H9 (cell line): ENCODE results near the gene TRAF3IP1. TPM values are rescaled to one million over a fixed set of nuclear protein-coding genes. Genes with fewer than 3 reads are reported as not detected.

Source experiments
- DNase-seq: peaks from one replicate; pipeline ENCODE4 v3.0.0-alpha.2; 2017
- H2AFZ ChIP-seq: one replicate; pipeline ENCODE4 v1.6.1; 2013; ENCODE audit warnings: mild to moderate bottlenecking, low read length, control low read depth, moderate library complexity
- H2AK5ac ChIP-seq: 2 replicates; pipeline ENCODE4 v1.6.1; 2013; ENCODE audit warnings: low read length, control low read depth, mixed read lengths; ENCODE audit not compliant: insufficient read length
- H2BK120ac ChIP-seq: one replicate; pipeline ENCODE4 v1.6.1; 2013; ENCODE audit warnings: low read depth, mild to moderate bottlenecking, low read length, control low read depth, inconsistent platforms; ENCODE audit not compliant: poor library complexity, severe bottlenecking
- H2BK12ac ChIP-seq: 2 replicates; pipeline ENCODE4 v1.6.1; 2013; ENCODE audit warnings: low read length, control low read depth, mixed read lengths, low read depth; ENCODE audit not compliant: insufficient read length
- H2BK15ac ChIP-seq: 2 replicates; pipeline ENCODE4 v1.6.1; 2013; ENCODE audit warnings: low read depth, low read length, control low read depth
- H2BK20ac ChIP-seq: one replicate; pipeline ENCODE4 v1.6.1; 2013; ENCODE audit warnings: low read depth, mild to moderate bottlenecking, low read length, control low read depth, inconsistent platforms; ENCODE audit not compliant: poor library complexity, severe bottlenecking
- H2BK5ac ChIP-seq: 2 replicates; pipeline ENCODE4 v1.6.1; 2013; ENCODE audit warnings: low read length, control low read depth, mixed read lengths; ENCODE audit not compliant: insufficient read length
- H3K14ac ChIP-seq: 2 replicates; pipeline ENCODE4 v1.6.1; 2013; ENCODE audit warnings: low read length, control low read depth; ENCODE audit not compliant: insufficient read depth
- H3K18ac ChIP-seq: 2 replicates; pipeline ENCODE4 v1.6.1; 2013; ENCODE audit warnings: low read depth, mild to moderate bottlenecking, mixed read lengths, low read length, control low read depth; ENCODE audit not compliant: insufficient read length
- H3K23ac ChIP-seq: 2 replicates; pipeline ENCODE4 v1.6.1; 2013; ENCODE audit warnings: low read length, control low read depth, mixed read lengths, low read depth; ENCODE audit not compliant: insufficient read length
- H3K23me2 ChIP-seq: 2 replicates; pipeline ENCODE4 v1.6.1; 2013; ENCODE audit warnings: low read depth, mild to moderate bottlenecking, mixed read lengths, low read length, control low read depth; ENCODE audit not compliant: insufficient read length, poor library complexity, severe bottlenecking
- H3K27ac ChIP-seq: 2 replicates; pipeline ENCODE4 v1.5.1; 2013; ENCODE audit warnings: low read length, control low read depth, mixed read lengths, low read depth; ENCODE audit not compliant: insufficient read length
- H3K27me3 ChIP-seq: 2 replicates; pipeline ENCODE4 v1.6.1; 2013; ENCODE audit warnings: low read length, control low read depth, inconsistent platforms; ENCODE audit not compliant: insufficient read depth
- H3K4ac ChIP-seq: 2 replicates; pipeline ENCODE4 v1.6.1; 2013; ENCODE audit warnings: low read depth, mild to moderate bottlenecking, control low read depth, inconsistent platforms, low read length, moderate library complexity
- H3K4me1 ChIP-seq: 2 replicates; pipeline ENCODE4 v1.6.1; 2013; ENCODE audit warnings: low read length, control low read depth, inconsistent platforms; ENCODE audit not compliant: insufficient read depth
- H3K4me2 ChIP-seq: 2 replicates; pipeline ENCODE4 v1.6.1; 2013; ENCODE audit warnings: low read length, control low read depth, mixed read lengths; ENCODE audit not compliant: insufficient read length, insufficient read depth
- H3K56ac ChIP-seq: 2 replicates; pipeline ENCODE4 v1.6.1; 2013; ENCODE audit warnings: low read depth, mild to moderate bottlenecking, mixed read lengths, low read length, control low read depth; ENCODE audit not compliant: insufficient read length
- H3K79me1 ChIP-seq: 2 replicates; pipeline ENCODE4 v1.6.1; 2013; ENCODE audit warnings: low read depth, mild to moderate bottlenecking, moderate library complexity, low read length, control low read depth, inconsistent platforms; ENCODE audit not compliant: insufficient read depth, poor library complexity, severe bottlenecking
- H3K79me2 ChIP-seq: 2 replicates; pipeline ENCODE4 v1.6.1; 2013; ENCODE audit warnings: low read length, control low read depth, inconsistent platforms; ENCODE audit not compliant: insufficient read depth
- H3K9ac ChIP-seq: 2 replicates; pipeline ENCODE4 v1.6.1; 2013; ENCODE audit warnings: low read length, control low read depth, mixed read lengths; ENCODE audit not compliant: insufficient read length; ENCODE audit errors: extremely low read depth
- H3K9me3 ChIP-seq: one replicate; pipeline ENCODE4 v1.6.1; 2013; ENCODE audit warnings: low read depth, low read length, inconsistent platforms; ENCODE audit not compliant: control insufficient read depth
- H3T11ph ChIP-seq: one replicate; pipeline ENCODE4 v1.6.1; 2013; ENCODE audit warnings: mild to moderate bottlenecking, low read length, control low read depth, inconsistent platforms
- H4K20me1 ChIP-seq: one replicate; pipeline ENCODE4 v1.6.1; 2013; ENCODE audit not compliant: control insufficient read depth, insufficient read length, insufficient read depth
- H4K5ac ChIP-seq: 2 replicates; pipeline ENCODE4 v1.6.1; 2013; ENCODE audit warnings: low read depth, mild to moderate bottlenecking, mixed read lengths, low read length, control low read depth; ENCODE audit not compliant: insufficient read length
- H4K8ac ChIP-seq: replicated peaks from 2 replicates; pipeline ENCODE4 v1.6.1; 2013; ENCODE audit warnings: low read length, control low read depth, mixed read lengths, low read depth; ENCODE audit not compliant: insufficient read length
- H4K91ac ChIP-seq: 2 replicates; pipeline ENCODE4 v1.6.1; 2013; ENCODE audit warnings: low read depth, mild to moderate bottlenecking, moderate library complexity, mixed read lengths, low read length, control low read depth; ENCODE audit not compliant: insufficient read length
- H3K27ac Mint-ChIP-seq, 3 experiments: 2 replicates in 2 of 3; 3 replicates in 1 of 3; pipeline ENCODE4 v1.8.0; 2020 to 2021; ENCODE audit warnings: mixed read lengths in 3 of 3, mild to moderate bottlenecking in 1 of 3, moderate library complexity in 1 of 3
- H3K27me3 Mint-ChIP-seq: 2 replicates; pipeline ENCODE4 v1.8.0; 2021; ENCODE audit warnings: low read depth, mild to moderate bottlenecking, moderate library complexity, mixed read lengths
- H3K36me3 Mint-ChIP-seq, 3 experiments: 2 replicates in 2 of 3; 3 replicates in 1 of 3; pipeline ENCODE4 v1.8.0; 2020 to 2021; ENCODE audit warnings: low read depth in 3 of 3, mixed read lengths in 3 of 3; ENCODE audit not compliant: insufficient read depth in 1 of 3
- H3K4me1 Mint-ChIP-seq, 2 experiments: 2 replicates each; pipeline ENCODE4 v1.8.0; 2020; ENCODE audit warnings: mixed read lengths in 2 of 2
- H3K4me3 Mint-ChIP-seq, 2 experiments: 2 replicates in 1 of 2; 3 replicates in 1 of 2; pipeline ENCODE4 v1.8.0; 2020 to 2021; ENCODE audit warnings: mild to moderate bottlenecking in 2 of 2, mixed read lengths in 2 of 2, moderate library complexity in 1 of 2
- H3K9me3 Mint-ChIP-seq, 2 experiments: 2 replicates in 1 of 2; 3 replicates in 1 of 2; pipeline ENCODE4 v1.8.0; 2020; ENCODE audit warnings: mild to moderate bottlenecking in 2 of 2, mixed read lengths in 2 of 2, moderate library complexity in 1 of 2
- WGBS: extraction: QIAGEN DNeasy Blood & Tissue Kit; methylation state at CpG from one replicate; pipeline ENCODE4 v1.1.7; 2013; ENCODE audit warnings: missing lambda C conversion rate, low lambda C conversion rate, mixed read lengths; ENCODE audit not compliant: insufficient read length; ENCODE audit errors: extremely low coverage; 5-methylcytosine and 5-hydroxymethylcytosine counted together
- total RNA-seq: library from RNA; stranded (reverse); gene quantifications from 2 replicates; pipeline ENCODE4 v1.2.1, GENCODE V29; 2021
- TF ChIP-seq, protein P1 (sequence below): fragments of 200-600 bp; sonication (generic); conservative IDR thresholded peaks from 3 replicates; pipeline ENCODE4 v1.8.0; 2021; ENCODE audit warnings: antibody characterized with exemption, mild to moderate bottlenecking

TRAF3IP1 gene
- total RNA-seq, 1 experiment from 2014 or later, result 16.4 TPM

- no peak overlapping the region for H2BK12ac ChIP-seq
- H3K27me3 Mint-ChIP-seq, result no peaks in the 10 kb centered on the region; the same call in 1 of the 2 replicates
- no peaks in the 10 kb centered on the region for H3K23me2 ChIP-seq
- no peak overlapping the region for H3K9ac ChIP-seq
- H3K14ac ChIP-seq, result no peak overlapping the region
- no peaks in the 10 kb centered on the region for H4K20me1 ChIP-seq
- no peak overlapping the region for H3K4me2 ChIP-seq
- no peak overlapping the region for H3K23ac ChIP-seq
- no peak overlapping the region for H4K91ac ChIP-seq
- H3K9me3 Mint-ChIP-seq, result peaks cover 2 to 7% of the 10 kb centered on the region in 2 experiments; a peak in 2 of 5 replicates
- no peaks in the 10 kb centered on the region for H3K79me1 ChIP-seq
- no peak overlapping the region for H3K56ac ChIP-seq
- no peak overlapping the region for H3K4ac ChIP-seq
- no peak overlapping the region for H3K27ac Mint-ChIP-seq
- H3K27ac ChIP-seq, result no peak overlapping the region
- no peak overlapping the region for H3K18ac ChIP-seq
- no peak overlapping the region for H3K4me3 Mint-ChIP-seq
- no peak for DNase-seq
- no CpG with 5 or more reads among the region's 4 CpGs for WGBS
- H3K4me1 Mint-ChIP-seq, result no peaks in the 10 kb centered on the region
- H3T11ph ChIP-seq, result no peak overlapping the region
- TF ChIP-seq, protein P1, sequence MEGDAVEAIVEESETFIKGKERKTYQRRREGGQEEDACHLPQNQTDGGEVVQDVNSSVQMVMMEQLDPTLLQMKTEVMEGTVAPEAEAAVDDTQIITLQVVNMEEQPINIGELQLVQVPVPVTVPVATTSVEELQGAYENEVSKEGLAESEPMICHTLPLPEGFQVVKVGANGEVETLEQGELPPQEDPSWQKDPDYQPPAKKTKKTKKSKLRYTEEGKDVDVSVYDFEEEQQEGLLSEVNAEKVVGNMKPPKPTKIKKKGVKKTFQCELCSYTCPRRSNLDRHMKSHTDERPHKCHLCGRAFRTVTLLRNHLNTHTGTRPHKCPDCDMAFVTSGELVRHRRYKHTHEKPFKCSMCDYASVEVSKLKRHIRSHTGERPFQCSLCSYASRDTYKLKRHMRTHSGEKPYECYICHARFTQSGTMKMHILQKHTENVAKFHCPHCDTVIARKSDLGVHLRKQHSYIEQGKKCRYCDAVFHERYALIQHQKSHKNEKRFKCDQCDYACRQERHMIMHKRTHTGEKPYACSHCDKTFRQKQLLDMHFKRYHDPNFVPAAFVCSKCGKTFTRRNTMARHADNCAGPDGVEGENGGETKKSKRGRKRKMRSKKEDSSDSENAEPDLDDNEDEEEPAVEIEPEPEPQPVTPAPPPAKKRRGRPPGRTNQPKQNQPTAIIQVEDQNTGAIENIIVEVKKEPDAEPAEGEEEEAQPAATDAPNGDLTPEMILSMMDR, result no peak
- no peak overlapping the region for H2AFZ ChIP-seq
- H2BK120ac ChIP-seq, result no peak overlapping the region
- H2BK5ac ChIP-seq, result no peak overlapping the region
- no peaks in the 10 kb centered on the region for H3K4me1 ChIP-seq
- H4K5ac ChIP-seq, result no peak overlapping the region
- peaks cover 15 to 17% (median 15%) of the 10 kb centered on the region in 3 experiments; a peak in 6 of 7 replicates for H3K36me3 Mint-ChIP-seq
- no peaks in the 10 kb centered on the region for H3K27me3 ChIP-seq
- H2BK20ac ChIP-seq, result no peak overlapping the region
- no peaks in the 10 kb centered on the region for H3K9me3 ChIP-seq
- H4K8ac ChIP-seq, result no peak overlapping the region
- no peaks in the 10 kb centered on the region for H3K79me2 ChIP-seq
- H2AK5ac ChIP-seq, result no peak overlapping the region
- no peak overlapping the region for H2BK15ac ChIP-seq
Measured at GRCh38 chr2:238387332-238387731, 67.0 kb downstream of the TRAF3IP1 start.
